Peyer's patch (tissue), 4 donors: ENCODE measurements around the gene SELENOH. TPM values are rescaled to one million over a fixed set of nuclear protein-coding genes. Genes with fewer than 3 reads are reported as not detected.

Source experiments
- DNase-seq, 3 donors: peaks; one replicate each; pipeline ENCODE4 v3.0.0-alpha.2; 2017 to 2019
- H3K27ac ChIP-seq, 4 donors: fragments of 200-600 bp; sonication (generic); one replicate each; pipeline ENCODE4 v1.5.1; 2016 to 2019
- H3K27me3 ChIP-seq, 2 donors: fragments of 200-600 bp; sonication (generic); one replicate each; pipeline ENCODE4 v1.5.1; 2019
- H3K36me3 ChIP-seq, 3 donors: fragments of 200-600 bp; sonication (generic); one replicate each; pipeline ENCODE4 v1.5.1; 2016 to 2019
- H3K4me1 ChIP-seq, 4 donors: fragments of 200-600 bp; sonication (generic); one replicate each; pipeline ENCODE4 v1.5.1; 2016 to 2019
- H3K4me3 ChIP-seq, 4 donors: fragments of 200-600 bp; sonication (generic); 1 replicate in 3 of 4; 2 replicates in 1 of 4; pipeline ENCODE4 v1.5.1; 2016 to 2019; ENCODE audit warnings: mild to moderate bottlenecking in 1 of 4
- H3K9me3 ChIP-seq, 4 donors: fragments of 200-600 bp; sonication (generic); one replicate each; pipeline ENCODE4 v1.5.1; 2016 to 2019; ENCODE audit warnings: mild to moderate bottlenecking in 1 of 4
- CTCF ChIP-seq, 6 experiments: fragments of 450-650 bp in 4 of 6; fragments of 200-600 bp in 2 of 6; sonication (generic) in 1 of 6; IDR thresholded peaks; one replicate each; pipeline ENCODE4 v1.5.1; 2017 to 2019; ENCODE audit warnings: antibody characterized with exemption in 6 of 6, mild to moderate bottlenecking in 3 of 6, moderate library complexity in 1 of 6
- POLR2A ChIP-seq, 2 donors: fragments of 450-650 bp; IDR thresholded peaks; one replicate each; pipeline ENCODE4 v1.5.1; 2017; ENCODE audit warnings: antibody characterized with exemption in 2 of 2, mild to moderate bottlenecking in 2 of 2, moderate library complexity in 2 of 2
- total RNA-seq, 4 donors: library from RNA; depleted of rRNA; stranded (reverse); fragments of >200 nt; gene quantifications; one replicate each; pipeline ENCODE4 v1.1.0, GENCODE V29; 2016

The SELENOH gene
- total RNA-seq, 4 donors from 2014 or later: 42.0 to 50.5 (median 46.5) TPM

- no peaks in the 10 kb centered on the region for H3K27me3 ChIP-seq
- no peak overlapping the region for H3K4me3 ChIP-seq
- DNase-seq: no peak
- peaks cover 0 to 66% (median 0%) of the 10 kb centered on the region in 4 donors for H3K4me1 ChIP-seq
- H3K27ac ChIP-seq: no peak overlapping the region
- H3K36me3 ChIP-seq: no peaks in the 10 kb centered on the region
- no peak for TF ChIP-seq POLR2A (IDR thresholded peaks at IDR 0.05)
- TF ChIP-seq CTCF (IDR thresholded peaks at IDR 0.05): no peak
- H3K9me3 ChIP-seq: no peaks in the 10 kb centered on the region
These were observed 29.5 kb downstream of the SELENOH start for GRCh38 chr11:57770793-57771192.

- Histone ChIP-seq H3K4me1 (peaks cover 0 to 66% (median 0%) of the 10 kb centered on the region in 4 donors), H3K27ac (no peak overlapping the region)
- TF ChIP-seq CTCF (IDR thresholded peaks at IDR 0.05) (no peak), POLR2A (IDR thresholded peaks at IDR 0.05) (no peak)
These were observed 30.1 kb downstream of the SELENOH start for GRCh38 chr11:57771365-57771764.

GRCh38 chr11:57772562-57772961 is 31.3 kb downstream of the SELENOH start:
- Histone ChIP-seq H3K9me3 (no peaks in the 10 kb centered on the region), H3K4me1 (peaks cover 0 to 74% (median 7%) of the 10 kb centered on the region in 4 donors), H3K36me3 (no peaks in the 10 kb centered on the region), H3K27me3 (no peaks in the 10 kb centered on the region), H3K4me3 (no peak overlapping the region), H3K27ac (peak overlapping the region in 1 of 4 donors; percentile 17)
- DNase-seq: no peak
- no peak for TF ChIP-seq POLR2A (IDR thresholded peaks at IDR 0.05)
- no peak for TF ChIP-seq CTCF (IDR thresholded peaks at IDR 0.05)

More at GRCh38 chr11:57771365-57771764, 30.1 kb downstream of the SELENOH start:
- no peaks in the 10 kb centered on the region for H3K36me3 ChIP-seq
- no peak overlapping the region for H3K4me3 ChIP-seq
- H3K27me3 ChIP-seq: no peaks in the 10 kb centered on the region
- no peak for DNase-seq
- H3K9me3 ChIP-seq: no peaks in the 10 kb centered on the region

- Histone ChIP-seq H3K36me3 (no peaks in the 10 kb centered on the region), H3K27me3 (no peaks in the 10 kb centered on the region), H3K9me3 (no peaks in the 10 kb centered on the region), H3K27ac (no peak overlapping the region), H3K4me3 (no peak overlapping the region), H3K4me1 (peaks cover 0 to 80% (median 9%) of the 10 kb centered on the region in 4 donors)
- DNase-seq: no peak
- no peak for TF ChIP-seq CTCF (IDR thresholded peaks at IDR 0.05)
- no peak for TF ChIP-seq POLR2A (IDR thresholded peaks at IDR 0.05)
These were observed 31.8 kb downstream of the SELENOH start for GRCh38 chr11:57773026-57773598.

GRCh38 chr11:57775491-57775890 is 34.2 kb downstream of the SELENOH start:
- peak overlapping the region in 1 of 4 donors; percentile 1 for H3K4me3 ChIP-seq
- H3K27me3 ChIP-seq: no peaks in the 10 kb centered on the region
- H3K36me3 ChIP-seq: no peaks in the 10 kb centered on the region
- no peak for DNase-seq
- TF ChIP-seq POLR2A (IDR thresholded peaks at IDR 0.05): no peak
- no peak for TF ChIP-seq CTCF (IDR thresholded peaks at IDR 0.05)
- H3K27ac ChIP-seq: peak overlapping the region in 3 of 4 donors; percentile 47 to 91 (median 88)
- H3K9me3 ChIP-seq: no peaks in the 10 kb centered on the region
- H3K4me1 ChIP-seq: peaks cover 0 to 82% (median 9%) of the 10 kb centered on the region in 4 donors
